ENCODE measurements around the gene GDI1.

The GDI1 gene

GRCh38 chrX:154458954-154459778, 22.2 kb downstream of the GDI1 start:
- no peak for DNase-seq (ENCODE audit: extremely low read depth in 1 of 2, low read depth in 1 of 2)

- DNase-seq (ENCODE audit: extremely low read depth in 1 of 2, low read depth in 1 of 2) = no peak
Measured at GRCh38 chrX:154459832-154460231, 22.9 kb downstream of the GDI1 start.

GRCh38 chrX:154460326-154460725, 23.4 kb downstream of the GDI1 start:
- DNase-seq (ENCODE audit: extremely low read depth in 1 of 2, low read depth in 1 of 2) = no peak

GRCh38 chrX:154462396-154462795, 25.4 kb downstream of the GDI1 start:
- DNase-seq (ENCODE audit: extremely low read depth in 1 of 2, low read depth in 1 of 2) = no peak

GRCh38 chrX:154463611-154464220, 26.8 kb downstream of the GDI1 start:
- no peak for DNase-seq (ENCODE audit: extremely low read depth in 1 of 2, low read depth in 1 of 2)

DNA sequence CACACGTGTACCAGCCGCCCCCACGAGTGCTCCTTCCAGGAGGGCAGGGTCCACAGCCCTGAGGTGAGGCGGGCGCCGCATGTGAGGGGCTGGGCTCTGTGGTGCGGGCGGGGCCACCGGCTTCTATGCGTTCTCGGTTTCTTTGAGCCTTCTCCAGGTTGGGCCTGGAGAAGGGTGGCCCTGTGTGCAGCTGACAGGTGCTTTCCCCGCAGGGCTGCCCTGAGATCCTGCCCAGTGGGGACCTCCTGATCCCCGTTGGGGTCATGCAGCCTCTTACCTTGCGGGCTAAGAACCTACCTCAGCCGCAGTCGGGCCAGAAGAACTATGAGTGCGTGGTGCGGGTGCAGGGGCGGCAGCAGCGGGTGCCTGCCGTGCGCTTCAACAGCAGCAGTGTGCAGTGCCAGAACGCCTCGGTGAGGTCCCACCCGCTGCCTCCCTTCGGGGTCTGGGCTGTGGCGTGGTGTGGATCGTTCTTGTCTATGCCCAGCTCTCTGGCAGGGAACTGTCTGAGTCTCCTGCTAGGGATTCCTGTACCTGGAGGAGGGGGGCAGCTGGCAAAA, 27.9 kb downstream of the GDI1 start:
- no peak for DNase-seq (ENCODE audit: extremely low read depth in 1 of 2, low read depth in 1 of 2)

DNA sequence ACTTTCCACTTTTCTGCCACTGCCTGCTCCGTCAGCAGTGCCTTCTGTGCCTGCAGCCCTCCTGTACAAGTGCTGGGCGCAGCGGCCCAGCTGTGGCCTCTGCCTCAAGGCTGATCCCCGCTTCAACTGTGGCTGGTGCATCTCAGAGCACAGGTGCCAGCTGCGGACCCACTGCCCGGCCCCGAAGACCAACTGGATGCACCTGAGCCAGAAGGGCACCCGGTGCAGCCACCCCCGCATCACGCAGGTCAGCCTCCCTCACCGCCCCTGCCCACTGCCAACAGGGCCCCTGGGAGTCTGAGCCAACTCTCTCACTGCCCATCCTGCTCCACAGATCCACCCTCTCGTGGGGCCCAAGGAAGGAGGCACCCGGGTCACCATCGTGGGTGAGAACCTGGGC, 28.6 kb downstream of the GDI1 start:
- no peak for DNase-seq (ENCODE audit: extremely low read depth in 1 of 2, low read depth in 1 of 2)

DNA sequence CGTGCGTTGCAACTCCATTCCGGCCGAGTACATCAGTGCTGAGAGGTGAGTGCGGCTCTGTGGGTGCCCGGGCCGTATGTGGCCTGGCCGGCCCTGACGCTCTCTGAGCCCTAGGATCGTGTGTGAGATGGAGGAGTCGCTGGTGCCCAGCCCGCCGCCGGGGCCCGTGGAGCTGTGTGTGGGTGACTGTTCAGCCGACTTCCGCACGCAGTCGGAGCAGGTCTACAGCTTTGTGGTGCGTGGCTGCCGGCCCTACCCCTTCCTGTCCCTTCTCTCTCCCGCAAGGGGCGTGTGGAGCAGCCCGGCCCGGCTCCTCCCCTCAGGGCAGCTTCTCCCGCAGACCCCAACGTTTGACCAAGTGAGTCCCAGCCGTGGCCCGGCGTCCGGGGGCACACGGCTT, 29.1 kb downstream of the GDI1 start:
- DNase-seq (ENCODE audit: extremely low read depth in 1 of 2, low read depth in 1 of 2) = no peak

GRCh38 chrX:154466907-154467306, 30.0 kb downstream of the GDI1 start:
- DNase-seq (ENCODE audit: extremely low read depth in 1 of 2, low read depth in 1 of 2) = no peak

- DNase-seq (ENCODE audit: extremely low read depth in 1 of 2, low read depth in 1 of 2) = no peak
Measured at GRCh38 chrX:154467556-154467955, 30.6 kb downstream of the GDI1 start.

DNA sequence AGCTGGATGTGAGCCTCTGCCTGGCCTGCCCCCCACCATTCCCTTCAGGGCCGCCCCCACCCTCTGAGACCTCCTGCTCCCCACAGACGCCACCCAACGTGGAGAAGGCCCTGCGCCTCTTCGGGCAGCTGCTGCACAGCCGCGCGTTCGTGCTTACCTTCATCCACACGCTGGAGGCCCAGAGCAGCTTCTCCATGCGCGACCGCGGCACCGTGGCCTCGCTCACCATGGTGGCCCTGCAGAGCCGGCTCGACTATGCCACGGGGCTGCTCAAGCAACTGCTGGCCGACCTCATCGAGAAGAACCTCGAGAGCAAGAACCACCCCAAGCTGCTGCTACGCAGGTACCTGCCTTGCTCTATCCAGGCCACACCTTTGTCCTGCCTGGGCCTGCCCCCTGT, 31.3 kb downstream of the GDI1 start:
- DNase-seq (ENCODE audit: extremely low read depth in 1 of 2, low read depth in 1 of 2) = no peak

DNA sequence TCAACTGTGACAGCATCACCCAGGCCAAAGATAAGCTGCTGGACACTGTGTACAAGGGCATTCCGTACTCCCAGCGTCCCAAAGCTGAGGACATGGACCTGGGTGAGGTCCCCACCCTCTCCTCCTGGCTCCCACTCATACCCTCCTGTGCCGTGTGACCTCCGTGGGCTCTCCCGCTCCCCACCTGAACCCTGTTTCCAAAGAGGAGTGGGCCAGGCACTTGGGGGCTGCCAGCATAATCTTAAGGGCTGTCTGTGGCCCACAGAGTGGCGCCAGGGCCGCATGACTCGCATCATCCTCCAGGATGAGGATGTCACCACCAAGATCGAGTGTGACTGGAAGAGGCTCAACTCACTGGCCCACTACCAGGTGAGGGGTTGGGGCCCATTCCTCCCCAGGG, 32.2 kb downstream of the GDI1 start:
- DNase-seq (ENCODE audit: extremely low read depth in 1 of 2, low read depth in 1 of 2) = no peak

DNA sequence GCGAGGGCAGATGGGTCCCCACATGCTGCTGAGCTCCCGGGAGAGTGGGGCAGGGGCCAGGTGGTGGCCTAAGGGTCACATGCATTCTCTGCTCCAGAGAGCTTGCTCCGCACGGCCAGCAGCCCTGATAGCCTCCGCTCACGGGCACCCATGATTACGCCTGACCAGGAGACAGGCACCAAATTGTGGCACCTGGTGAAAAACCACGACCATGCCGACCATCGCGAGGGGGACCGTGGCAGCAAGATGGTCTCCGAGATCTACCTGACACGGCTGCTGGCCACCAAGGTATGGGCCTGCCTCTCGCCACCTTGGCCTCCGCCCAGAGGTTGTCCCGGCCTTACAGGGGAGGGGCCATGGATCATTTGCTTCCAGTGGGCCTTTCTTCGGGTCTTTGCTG, 32.9 kb downstream of the GDI1 start:
- DNase-seq (ENCODE audit: extremely low read depth in 1 of 2, low read depth in 1 of 2) = no peak

DNA sequence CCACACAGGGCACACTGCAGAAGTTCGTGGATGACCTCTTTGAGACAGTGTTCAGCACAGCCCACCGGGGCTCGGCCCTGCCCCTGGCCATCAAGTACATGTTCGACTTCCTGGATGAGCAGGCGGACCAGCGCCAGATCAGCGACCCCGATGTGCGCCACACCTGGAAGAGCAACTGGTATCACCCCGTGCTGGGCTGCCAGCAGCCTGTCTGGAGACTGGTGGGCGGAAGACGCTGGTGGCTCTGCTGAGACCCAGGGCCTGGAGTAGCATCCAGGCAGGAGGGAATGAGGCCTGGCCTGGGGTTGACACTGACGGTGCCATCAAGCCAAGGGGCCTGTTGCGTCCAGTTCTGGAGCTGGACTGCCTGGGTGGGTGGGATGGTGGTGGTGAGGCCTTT, 33.5 kb downstream of the GDI1 start:
- no peak for DNase-seq (ENCODE audit: extremely low read depth in 1 of 2, low read depth in 1 of 2)

DNA sequence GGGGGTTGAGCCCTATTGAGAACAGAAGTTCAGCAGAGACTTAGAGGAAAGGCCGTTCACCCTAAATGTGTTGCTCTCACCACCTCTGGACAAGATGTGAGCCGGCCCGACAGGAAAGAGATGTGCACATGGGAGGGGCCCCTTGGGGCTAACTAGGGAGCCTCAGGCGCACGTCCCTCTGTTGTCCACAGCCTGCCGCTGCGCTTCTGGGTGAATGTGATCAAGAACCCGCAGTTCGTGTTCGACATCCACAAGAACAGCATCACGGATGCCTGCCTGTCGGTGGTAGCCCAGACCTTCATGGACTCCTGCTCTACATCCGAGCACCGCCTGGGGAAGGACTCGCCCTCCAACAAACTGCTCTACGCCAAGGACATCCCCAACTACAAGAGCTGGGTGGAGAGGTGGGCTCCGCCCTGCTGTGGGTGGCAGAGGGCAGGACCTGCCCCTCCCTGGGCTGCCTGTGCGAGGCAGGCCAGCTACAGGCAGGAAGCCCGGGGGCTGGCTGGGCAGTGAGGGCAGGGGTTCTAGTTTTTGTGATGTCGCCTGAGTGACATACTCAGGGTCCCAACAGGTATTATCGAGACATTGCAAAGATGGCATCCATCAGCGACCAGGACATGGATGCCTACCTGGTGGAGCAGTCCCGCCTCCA, 34.1 kb downstream of the GDI1 start:
- DNase-seq (ENCODE audit: extremely low read depth in 1 of 2, low read depth in 1 of 2) = no peak

DNA sequence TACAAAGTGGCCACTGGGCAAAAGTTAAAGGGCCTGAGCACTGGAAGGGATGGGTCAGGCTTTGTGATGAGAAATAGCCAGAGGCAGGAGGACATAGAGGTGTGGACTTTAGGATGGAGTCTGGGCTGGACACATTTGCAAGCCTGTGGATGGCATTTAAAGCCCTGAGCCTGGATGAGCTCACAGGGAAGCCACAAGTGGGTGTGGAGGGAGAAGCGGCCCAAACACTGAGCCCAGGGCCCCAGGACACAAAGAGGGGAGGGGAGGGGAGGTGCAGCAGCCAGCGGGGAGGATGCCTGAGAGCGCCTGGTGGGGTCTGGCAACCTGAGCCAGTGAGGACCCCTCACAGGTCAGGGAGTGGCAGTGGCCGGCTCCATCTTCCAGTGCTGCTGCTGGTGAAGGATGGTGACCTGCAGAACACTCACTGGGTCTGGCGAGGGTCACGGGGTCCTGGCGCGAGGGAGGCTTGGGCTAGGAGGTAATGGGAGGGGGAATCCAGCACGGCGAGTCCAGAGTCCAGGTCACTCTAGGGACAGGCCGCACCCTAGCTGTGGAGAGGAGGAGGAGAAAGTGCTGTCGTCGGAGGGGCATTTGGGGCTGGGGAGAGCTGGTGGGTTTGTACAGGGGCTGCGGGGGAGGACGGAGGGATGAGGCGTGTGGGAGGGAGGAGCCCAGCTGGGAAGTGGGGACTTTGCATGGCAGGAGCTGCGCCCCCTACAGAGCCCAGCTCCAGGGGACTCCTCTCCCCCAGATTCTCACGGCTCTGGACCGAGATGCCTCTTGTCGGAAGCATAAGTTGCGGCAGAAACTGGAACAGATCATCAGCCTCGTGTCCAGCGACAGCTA, 35.1 kb downstream of the GDI1 start:
- no peak for DNase-seq (ENCODE audit: extremely low read depth in 1 of 2, low read depth in 1 of 2)

GRCh38 chrX:154472685-154473632, 36.0 kb downstream of the GDI1 start:
- no peak for DNase-seq (ENCODE audit: extremely low read depth in 1 of 2, low read depth in 1 of 2)

DNA sequence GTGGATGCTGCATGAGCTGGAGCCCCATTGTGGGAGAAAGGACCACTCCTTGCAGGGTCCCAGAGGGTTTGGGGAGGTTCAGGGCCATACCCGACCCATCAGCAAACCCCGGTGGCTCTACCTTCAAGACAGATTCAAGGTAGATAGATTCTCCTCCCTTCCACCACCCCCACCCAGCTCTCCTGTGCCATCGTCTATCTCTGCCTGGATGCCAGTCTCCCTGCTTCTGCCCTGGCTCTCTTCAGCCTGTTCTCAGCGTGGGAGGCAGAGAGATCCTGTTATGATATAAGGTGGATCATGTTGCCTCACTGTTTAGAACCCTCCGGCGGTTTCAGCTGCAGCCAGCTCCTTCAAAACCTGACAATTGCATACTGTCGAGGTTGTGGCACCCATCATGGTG, 36.7 kb downstream of the GDI1 start:
- DNase-seq (ENCODE audit: extremely low read depth in 1 of 2, low read depth in 1 of 2) = no peak

DNA sequence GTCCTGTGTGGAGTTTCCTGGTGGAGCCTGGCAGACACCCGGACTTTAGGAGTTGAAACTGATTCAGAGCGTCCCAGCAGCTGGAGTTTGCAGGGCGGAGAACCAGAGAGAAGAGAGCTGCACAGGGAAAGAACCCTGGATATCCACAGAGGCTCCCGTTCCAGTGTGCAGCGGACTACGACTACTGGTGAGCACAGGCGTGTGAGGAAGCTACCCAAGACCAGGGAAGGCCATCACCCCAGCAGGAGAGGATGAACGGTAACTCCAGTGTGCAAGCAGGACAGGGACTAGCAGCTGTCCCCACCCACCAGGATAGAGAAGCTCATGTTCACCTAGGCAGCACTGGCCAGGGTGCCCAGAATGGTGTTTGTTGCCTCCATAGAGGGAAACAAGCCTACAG, 39.9 kb downstream of the GDI1 start:
- DNase-seq (ENCODE audit: extremely low read depth in 1 of 2, low read depth in 1 of 2) = no peak

Measured in activated CD8-positive, alpha-beta memory T cell treated with anti-CD3 and anti-CD28 coated beads for 1 hour (primary cell).